ENCODE results near the gene MAMSTR.
"Not testable (repeated sequence)": the region's sequence is repeated elsewhere in the genome, so short reads cannot be mapped to it uniquely, and the experiment has no call there.

Gene MAMSTR

DNA sequence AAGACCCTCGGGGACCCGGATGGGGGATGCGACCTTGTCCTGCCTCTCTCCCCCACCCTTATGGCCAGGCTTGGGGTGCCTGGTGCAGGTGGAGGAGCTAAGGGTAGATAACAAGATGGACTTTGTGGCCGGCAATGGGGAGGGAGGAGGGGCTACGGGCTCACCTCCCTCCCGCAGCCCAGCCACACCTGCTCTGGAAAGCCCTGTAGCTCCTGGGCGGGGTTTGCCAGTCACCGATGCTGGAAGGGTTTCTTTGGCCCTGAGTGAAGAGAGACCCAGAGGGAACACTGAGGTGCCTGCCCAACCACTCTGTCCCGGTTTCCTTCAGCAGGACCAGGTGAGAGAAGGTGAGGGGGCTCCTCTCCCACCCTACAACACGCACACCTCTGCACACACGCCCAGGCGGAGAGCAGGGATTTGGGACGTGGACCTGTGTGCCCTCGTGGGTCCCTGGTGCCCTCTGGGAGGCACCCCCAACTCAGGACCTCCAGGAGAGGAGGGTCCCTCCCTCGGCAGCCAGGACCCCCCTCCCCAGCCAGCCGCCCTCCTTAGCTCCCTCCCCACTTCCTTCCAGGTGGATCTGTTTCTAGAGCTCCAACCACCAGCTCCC is 23.7 kb downstream of the MAMSTR start, which contains the start of gene FUT2:
Gene FUT2 (plus strand): TSS at position 229 of the 610 bp plus-strand sequence. CDS start 6,986 bp downstream, outside the sequence.
- DNase-seq (ENCODE audit: insufficient read length) (no peak), FAIRE-seq (no peak)
- TF ChIP-seq POLR2A (IDR thresholded peaks at IDR 0.05; ENCODE audit: low read depth, low read length) (no peak), TAF1 (IDR thresholded peaks at IDR 0.05; ENCODE audit: borderline replicate concordance, low read depth, low read length) (no peak), POLR2AphosphoS5 (IDR thresholded peaks at IDR 0.05; ENCODE audit: low read depth, low read length) (no peak)

DNA sequence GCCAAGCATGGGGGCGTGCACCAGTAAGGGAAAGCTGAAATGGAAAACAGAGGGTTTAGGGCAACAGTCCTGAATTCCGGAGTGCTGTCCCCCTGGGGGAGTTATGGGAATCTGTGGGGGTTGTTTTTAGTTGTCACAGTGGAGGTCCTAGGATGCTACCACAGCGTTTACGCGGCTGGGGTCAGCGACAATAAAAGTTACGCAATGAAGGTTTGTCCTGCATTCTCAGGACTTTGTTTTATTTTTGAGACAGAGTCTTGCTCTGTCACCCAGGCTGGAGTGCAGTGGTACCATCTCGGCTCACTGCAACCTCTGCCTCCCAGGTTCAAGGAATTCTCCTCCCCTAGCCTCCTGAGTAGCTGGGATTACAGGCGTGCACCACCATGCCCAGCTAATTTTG is 25.9 kb downstream of the MAMSTR start:
- FAIRE-seq; DNase-seq (ENCODE audit: insufficient read length): not testable (repeated sequence)

- no peak for FAIRE-seq
- TF ChIP-seq POLR2A (IDR thresholded peaks at IDR 0.05; ENCODE audit: low read depth, low read length) (no peak), TAF1 (IDR thresholded peaks at IDR 0.05; ENCODE audit: borderline replicate concordance, low read depth, low read length) (no peak), POLR2AphosphoS5 (IDR thresholded peaks at IDR 0.05; ENCODE audit: low read depth, low read length) (no peak)
- no peak for DNase-seq (ENCODE audit: insufficient read length)
Observed at GRCh38 chr19:48689449-48689848, 30.1 kb downstream of the MAMSTR start.

- FAIRE-seq = no peak
- no peak for DNase-seq (ENCODE audit: insufficient read length)
- TF ChIP-seq TAF1 (IDR thresholded peaks at IDR 0.05; ENCODE audit: borderline replicate concordance, low read depth, low read length) (no peak), POLR2A (IDR thresholded peaks at IDR 0.05; ENCODE audit: low read depth, low read length) (no peak), POLR2AphosphoS5 (IDR thresholded peaks at IDR 0.05; ENCODE audit: low read depth, low read length) (no peak)
Observed at GRCh38 chr19:48687776-48688175, 31.7 kb downstream of the MAMSTR start.

GRCh38 chr19:48686637-48687036 is 32.9 kb downstream of the MAMSTR start:
- FAIRE-seq; DNase-seq (ENCODE audit: insufficient read length): not testable (repeated sequence)

GRCh38 chr19:48686088-48686487 is 33.4 kb downstream of the MAMSTR start:
- DNase-seq (ENCODE audit: insufficient read length) = no peak
- TF ChIP-seq TAF1 (IDR thresholded peaks at IDR 0.05; ENCODE audit: borderline replicate concordance, low read depth, low read length) (no peak), POLR2AphosphoS5 (IDR thresholded peaks at IDR 0.05; ENCODE audit: low read depth, low read length) (no peak), POLR2A (IDR thresholded peaks at IDR 0.05; ENCODE audit: low read depth, low read length) (no peak)
- no peak for FAIRE-seq

GRCh38 chr19:48685583-48685982 is 33.9 kb downstream of the MAMSTR start:
- FAIRE-seq (no peak), DNase-seq (ENCODE audit: insufficient read length) (no peak)
- TF ChIP-seq POLR2AphosphoS5 (IDR thresholded peaks at IDR 0.05; ENCODE audit: low read depth, low read length) (no peak), TAF1 (IDR thresholded peaks at IDR 0.05; ENCODE audit: borderline replicate concordance, low read depth, low read length) (no peak), POLR2A (IDR thresholded peaks at IDR 0.05; ENCODE audit: low read depth, low read length) (no peak)

DNA sequence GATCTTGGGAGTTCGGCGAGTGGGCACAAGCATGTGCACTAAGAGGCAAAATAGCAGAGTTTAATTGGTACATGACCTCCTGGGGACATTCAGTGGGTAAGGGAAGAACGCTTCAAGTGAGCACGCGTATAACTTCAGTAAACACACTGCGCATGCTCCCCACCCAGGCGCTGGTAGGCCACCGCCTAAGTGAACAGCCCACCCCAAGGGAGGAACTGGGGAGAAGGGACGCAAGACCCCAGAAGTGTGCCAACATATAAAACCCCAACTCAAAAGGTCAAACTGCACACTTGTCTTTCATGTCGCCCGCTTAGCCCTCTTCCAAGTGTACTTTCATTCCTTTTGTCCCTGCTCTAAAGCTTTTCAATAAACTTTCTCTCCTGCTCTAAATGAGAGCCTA is 36.2 kb downstream of the MAMSTR start:
- FAIRE-seq = no peak
- no peak for DNase-seq (ENCODE audit: insufficient read length)
- TF ChIP-seq TAF1 (IDR thresholded peaks at IDR 0.05; ENCODE audit: borderline replicate concordance, low read depth, low read length) (no peak), POLR2AphosphoS5 (IDR thresholded peaks at IDR 0.05; ENCODE audit: low read depth, low read length) (no peak), POLR2A (IDR thresholded peaks at IDR 0.05; ENCODE audit: low read depth, low read length) (no peak)

DNA sequence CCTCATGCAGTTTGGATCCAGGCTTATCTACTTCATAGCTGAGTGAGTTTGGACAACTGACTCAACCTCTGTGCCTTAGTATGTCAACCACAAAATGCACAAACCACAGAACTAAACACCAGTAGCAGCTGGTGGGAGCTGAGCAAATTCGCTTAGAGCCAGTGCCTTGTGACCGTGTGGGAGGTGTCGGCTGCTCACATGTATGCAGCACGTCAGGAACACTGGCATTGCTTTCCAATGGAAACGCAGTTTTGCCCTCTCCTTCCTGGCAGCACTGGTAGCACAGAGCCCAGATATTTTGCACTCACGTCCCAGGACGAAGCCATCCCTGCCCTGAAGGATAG is 38.4 kb downstream of the MAMSTR start:
- TF ChIP-seq TAF1 (IDR thresholded peaks at IDR 0.05; ENCODE audit: borderline replicate concordance, low read depth, low read length) (no peak), POLR2A (IDR thresholded peaks at IDR 0.05; ENCODE audit: low read depth, low read length) (no peak), POLR2AphosphoS5 (IDR thresholded peaks at IDR 0.05; ENCODE audit: low read depth, low read length) (no peak)
- FAIRE-seq (no peak), DNase-seq (ENCODE audit: insufficient read length) (no peak)

DNA sequence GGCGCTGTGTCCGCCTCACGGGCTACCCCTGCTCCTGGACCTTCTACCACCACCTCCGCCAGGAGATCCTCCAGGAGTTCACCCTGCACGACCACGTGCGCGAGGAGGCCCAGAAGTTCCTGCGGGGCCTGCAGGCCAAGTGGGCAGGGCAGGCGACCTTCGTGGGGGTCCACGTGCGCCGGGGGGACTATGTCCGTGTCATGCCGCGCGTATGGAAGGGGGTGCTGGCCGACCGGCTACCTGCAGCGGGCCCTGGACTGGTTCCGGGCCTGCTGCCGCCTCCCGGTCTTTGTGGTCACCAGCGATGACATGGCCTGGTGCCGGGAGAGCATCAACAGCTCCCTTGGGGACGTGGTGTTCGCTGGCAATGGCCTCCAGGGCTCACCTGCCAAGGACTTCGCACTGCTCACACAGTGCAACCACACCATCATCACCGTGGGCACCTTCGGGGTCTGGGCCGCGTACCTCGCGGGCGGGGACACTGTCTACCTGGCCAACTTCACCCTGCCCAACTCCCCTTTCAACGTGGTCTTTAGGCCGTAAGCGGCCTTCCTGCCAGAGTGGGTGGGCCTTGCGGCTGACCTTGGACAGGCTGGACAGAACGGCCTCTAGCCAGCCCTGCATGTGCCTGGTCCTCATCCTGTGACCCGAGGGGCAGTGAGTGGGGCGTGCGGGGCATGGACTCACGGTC is 38.9 kb downstream of the MAMSTR start:
- DNase-seq (ENCODE audit: insufficient read length) = no peak
- FAIRE-seq = no peak
- TF ChIP-seq POLR2A (IDR thresholded peaks at IDR 0.05; ENCODE audit: low read depth, low read length) = no peak
- no peak for TF ChIP-seq TAF1 (IDR thresholded peaks at IDR 0.05; ENCODE audit: borderline replicate concordance, low read depth, low read length)
- TF ChIP-seq POLR2AphosphoS5 (IDR thresholded peaks at IDR 0.05; ENCODE audit: low read depth, low read length) = no peak

- DNase-seq (ENCODE audit: insufficient read length); FAIRE-seq: not testable (repeated sequence)
Observed at GRCh38 chr19:48680006-48680405, 39.5 kb downstream of the MAMSTR start.

- DNase-seq (ENCODE audit: insufficient read length) = no peak
Observed at GRCh38 chr19:48678201-48678600, 41.3 kb downstream of the MAMSTR start.

DNA sequence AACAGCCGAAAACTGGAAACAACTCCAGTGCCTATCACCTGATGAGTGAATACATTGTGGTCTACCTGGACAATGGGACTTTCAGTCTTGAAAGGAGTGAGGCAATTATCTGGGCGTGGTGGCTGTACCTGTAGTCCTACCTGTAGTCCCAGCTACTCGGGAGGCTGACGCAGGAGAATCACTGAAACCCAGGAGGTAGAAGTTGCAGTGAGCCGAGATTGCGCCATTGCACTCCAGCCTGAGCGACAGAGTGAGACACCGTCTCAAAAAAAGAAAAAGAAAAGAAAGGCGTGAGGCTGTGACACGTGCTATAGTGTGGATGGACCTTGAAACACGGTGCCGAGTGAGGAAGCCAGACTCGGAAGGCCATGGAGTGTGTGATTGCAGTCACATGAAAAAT is 42.6 kb downstream of the MAMSTR start:
- TF ChIP-seq POLR2AphosphoS5 (IDR thresholded peaks at IDR 0.05; ENCODE audit: low read depth, low read length) = no peak
- no peak for TF ChIP-seq POLR2A (IDR thresholded peaks at IDR 0.05; ENCODE audit: low read depth, low read length)
- no peak for TF ChIP-seq TAF1 (IDR thresholded peaks at IDR 0.05; ENCODE audit: borderline replicate concordance, low read depth, low read length)
- FAIRE-seq (no peak), DNase-seq (ENCODE audit: insufficient read length) (no peak)

More at GRCh38 chr19:48678201-48678600, 41.3 kb downstream of the MAMSTR start:
- TF ChIP-seq TAF1 (IDR thresholded peaks at IDR 0.05; ENCODE audit: borderline replicate concordance, low read depth, low read length) (no peak), POLR2AphosphoS5 (IDR thresholded peaks at IDR 0.05; ENCODE audit: low read depth, low read length) (no peak), POLR2A (IDR thresholded peaks at IDR 0.05; ENCODE audit: low read depth, low read length) (no peak)
- no peak for FAIRE-seq
